ENCODE measurements around the gene FXR2. TPM values are rescaled to one million over a fixed set of nuclear protein-coding genes. Genes with fewer than 3 reads are reported as not detected.
"Not testable (repeated sequence)": the region's sequence is repeated elsewhere in the genome, so short reads cannot be mapped to it uniquely, and the experiment has no call there.

The FXR2 gene
- total and polyA plus RNA-seq, 2 donors = 26.2 to 38.5 TPM

GRCh38 chr17:7618608-7619007, 3.9 kb upstream of the FXR2 start:
- no peaks in the 10 kb centered on the region for H3K36me3 ChIP-seq (ENCODE audit: insufficient read depth)
- DNase-seq (ENCODE audit: extremely low spot score) = no peak
- H3K27ac ChIP-seq (ENCODE audit: low read depth) = no peak overlapping the region
- 78% methylated on average over 5 of the region's 5 CpGs for WGBS
- peaks cover 4% of the 10 kb centered on the region for H3K4me1 ChIP-seq (ENCODE audit: insufficient read depth)
- no peak overlapping the region for H3K4me3 ChIP-seq (ENCODE audit: low read depth, low read length)

GRCh38 chr17:7615265-7615747, 609 bp upstream of the FXR2 start:
- Histone ChIP-seq H3K36me3 (ENCODE audit: insufficient read depth) (no peaks in the 10 kb centered on the region), H3K27ac (ENCODE audit: low read depth) (peak overlapping the region; percentile 69), H3K4me1 (ENCODE audit: insufficient read depth) (peaks cover 7% of the 10 kb centered on the region), H3K4me3 (ENCODE audit: low read depth, low read length) (peak overlapping the region; percentile 17)
- WGBS = 5% methylated on average over 28 of the region's 28 CpGs
- no peak for DNase-seq (ENCODE audit: extremely low spot score)

GRCh38 chr17:7613769-7614424, 800 bp downstream of the FXR2 start:
- 7% methylated on average over 20 of the region's 20 CpGs for WGBS
- Histone ChIP-seq H3K4me3 (ENCODE audit: low read depth, low read length) (peak overlapping the region; percentile 78), H3K4me1 (ENCODE audit: insufficient read depth) (peaks cover 7% of the 10 kb centered on the region), H3K36me3 (ENCODE audit: insufficient read depth) (no peaks in the 10 kb centered on the region), H3K27ac (ENCODE audit: low read depth) (peak overlapping the region; percentile 95)
- DNase-seq (ENCODE audit: extremely low spot score) = no peak

- 98% methylated on average over 1 of the region's 1 CpG for WGBS
- Histone ChIP-seq H3K27ac (ENCODE audit: low read depth) (no peak overlapping the region), H3K4me3 (ENCODE audit: low read depth, low read length) (no peak overlapping the region), H3K4me1 (ENCODE audit: insufficient read depth) (peaks cover 7% of the 10 kb centered on the region), H3K36me3 (ENCODE audit: insufficient read depth) (no peaks in the 10 kb centered on the region)
- no peak for DNase-seq (ENCODE audit: extremely low spot score)
These were observed 2.4 kb downstream of the FXR2 start for GRCh38 chr17:7612294-7612640.

GRCh38 chr17:7611635-7612293, 2.9 kb downstream of the FXR2 start:
- no peak for DNase-seq (ENCODE audit: extremely low spot score)
- Histone ChIP-seq H3K4me3 (ENCODE audit: low read depth, low read length) (no peak overlapping the region), H3K27ac (ENCODE audit: low read depth) (no peak overlapping the region), H3K36me3 (ENCODE audit: insufficient read depth) (no peaks in the 10 kb centered on the region), H3K4me1 (ENCODE audit: insufficient read depth) (peaks cover 7% of the 10 kb centered on the region)
- WGBS = 69% methylated on average over 3 of the region's 3 CpGs

- 97% methylated on average over 2 of the region's 2 CpGs for WGBS
- DNase-seq (ENCODE audit: extremely low spot score) = no peak
These were observed 4.1 kb downstream of the FXR2 start for GRCh38 chr17:7610641-7611040.

GRCh38 chr17:7606280-7606679, 8.4 kb downstream of the FXR2 start:
- Histone ChIP-seq H3K4me1 (ENCODE audit: insufficient read depth) (no peaks in the 10 kb centered on the region), H3K36me3 (ENCODE audit: insufficient read depth) (peaks cover 10% of the 10 kb centered on the region), H3K27ac (ENCODE audit: low read depth) (no peak overlapping the region), H3K4me3 (ENCODE audit: low read depth, low read length) (no peak overlapping the region)
- no peak for DNase-seq (ENCODE audit: extremely low spot score)
- WGBS = 95% methylated on average over 4 of the region's 4 CpGs

More at GRCh38 chr17:7610641-7611040, 4.1 kb downstream of the FXR2 start:
- H3K27ac ChIP-seq (ENCODE audit: low read depth) = no peak overlapping the region
- H3K36me3 ChIP-seq (ENCODE audit: insufficient read depth) = peaks cover 1% of the 10 kb centered on the region
- peaks cover 7% of the 10 kb centered on the region for H3K4me1 ChIP-seq (ENCODE audit: insufficient read depth)
- H3K4me3 ChIP-seq (ENCODE audit: low read depth, low read length) = no peak overlapping the region

GRCh38 chr17:7597561-7597960, 17.1 kb downstream of the FXR2 start:
- DNase-seq (ENCODE audit: extremely low spot score); H3K27ac ChIP-seq (ENCODE audit: low read depth); H3K4me3 ChIP-seq (ENCODE audit: low read depth, low read length); H3K36me3 ChIP-seq (ENCODE audit: insufficient read depth); H3K4me1 ChIP-seq (ENCODE audit: insufficient read depth): not testable (repeated sequence)
- WGBS = 68% methylated on average over 5 of the region's 5 CpGs

GRCh38 chr17:7593296-7593695, 21.4 kb downstream of the FXR2 start:
- WGBS = 81% methylated on average over 12 of the region's 12 CpGs
- DNase-seq (ENCODE audit: extremely low spot score) = no peak
- Histone ChIP-seq H3K27ac (ENCODE audit: low read depth) (no peak overlapping the region), H3K4me1 (ENCODE audit: insufficient read depth) (no peaks in the 10 kb centered on the region), H3K36me3 (ENCODE audit: insufficient read depth) (peaks cover 8% of the 10 kb centered on the region), H3K4me3 (ENCODE audit: low read depth, low read length) (no peak overlapping the region)

GRCh38 chr17:7592422-7593021, 22.2 kb downstream of the FXR2 start:
- no peak for DNase-seq (ENCODE audit: extremely low spot score)
- 90% methylated on average over 23 of the region's 23 CpGs for WGBS
- no peaks in the 10 kb centered on the region for H3K4me1 ChIP-seq (ENCODE audit: insufficient read depth)
- no peak overlapping the region for H3K4me3 ChIP-seq (ENCODE audit: low read depth, low read length)
- no peak overlapping the region for H3K27ac ChIP-seq (ENCODE audit: low read depth)
- peaks cover 8% of the 10 kb centered on the region for H3K36me3 ChIP-seq (ENCODE audit: insufficient read depth)

GRCh38 chr17:7591596-7591995, 23.1 kb downstream of the FXR2 start:
- 91% methylated on average over 5 of the region's 5 CpGs for WGBS
- Histone ChIP-seq H3K36me3 (ENCODE audit: insufficient read depth) (peaks cover 8% of the 10 kb centered on the region), H3K4me1 (ENCODE audit: insufficient read depth) (no peaks in the 10 kb centered on the region), H3K27ac (ENCODE audit: low read depth) (no peak overlapping the region), H3K4me3 (ENCODE audit: low read depth, low read length) (no peak overlapping the region)
- no peak for DNase-seq (ENCODE audit: extremely low spot score)

- Histone ChIP-seq H3K36me3 (ENCODE audit: insufficient read depth) (peaks cover 8% of the 10 kb centered on the region), H3K4me3 (ENCODE audit: low read depth, low read length) (no peak overlapping the region), H3K27ac (ENCODE audit: low read depth) (no peak overlapping the region), H3K4me1 (ENCODE audit: insufficient read depth) (no peaks in the 10 kb centered on the region)
- WGBS = 72% methylated on average over 4 of the region's 4 CpGs
- DNase-seq (ENCODE audit: extremely low spot score) = no peak
These were observed 24.0 kb downstream of the FXR2 start for GRCh38 chr17:7590743-7591142.

- WGBS = 56% methylated on average over 24 of the region's 24 CpGs
- Histone ChIP-seq H3K4me3 (ENCODE audit: low read depth, low read length) (peak within 1 kb of the TSS; percentile 52), H3K27ac (ENCODE audit: low read depth) (peak within 1 kb of the TSS; percentile 72), H3K36me3 (ENCODE audit: insufficient read depth) (peaks cover 6% of the 10 kb centered on the region), H3K4me1 (ENCODE audit: insufficient read depth) (no peaks in the 10 kb centered on the region)
- DNase-seq (ENCODE audit: extremely low spot score) = no peak
These were observed 24.6 kb downstream of the FXR2 start, which contains the start of gene SOX15 for GRCh38 chr17:7589891-7590691. SOX15 (minus strand) TSS chr17:7590094; CDS start chr17:7589676, 418 bp downstream.
